Activated CD4-positive, alpha-beta T cell treated with anti-CD3 and anti-CD28 coated beads for 24 hours (primary cell): ENCODE results near the gene ITFG1.
"Not testable (repeated sequence)": the region's sequence is repeated elsewhere in the genome, so short reads cannot be mapped to it uniquely, and the experiment has no call there.

Experiments
- DNase-seq, 2 donors: peaks; one replicate each; pipeline ENCODE4 v3.0.0-alpha.2; 2020; ENCODE audit warnings: low read depth in 2 of 2

ITFG1 gene

DNA sequence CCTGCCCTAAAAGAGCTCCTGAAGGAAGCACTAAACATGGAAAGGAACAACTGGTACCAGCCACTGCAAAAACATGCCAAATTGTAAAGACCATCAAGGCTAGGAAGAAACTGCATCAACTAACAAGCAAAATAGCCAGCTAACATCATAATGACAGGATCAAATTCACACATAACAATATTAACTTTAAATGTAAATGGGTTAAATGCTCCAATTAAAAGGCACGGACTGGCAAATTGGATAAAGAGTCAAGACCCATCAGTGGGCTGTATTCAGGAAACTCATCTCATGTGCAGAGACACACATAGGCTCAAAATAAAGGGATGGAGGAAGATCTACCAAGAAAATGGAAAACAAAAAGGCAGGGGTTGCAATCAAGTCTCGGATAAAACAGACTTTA is 136.6 kb downstream of the ITFG1 start:
- not testable (repeated sequence) for DNase-seq

DNA sequence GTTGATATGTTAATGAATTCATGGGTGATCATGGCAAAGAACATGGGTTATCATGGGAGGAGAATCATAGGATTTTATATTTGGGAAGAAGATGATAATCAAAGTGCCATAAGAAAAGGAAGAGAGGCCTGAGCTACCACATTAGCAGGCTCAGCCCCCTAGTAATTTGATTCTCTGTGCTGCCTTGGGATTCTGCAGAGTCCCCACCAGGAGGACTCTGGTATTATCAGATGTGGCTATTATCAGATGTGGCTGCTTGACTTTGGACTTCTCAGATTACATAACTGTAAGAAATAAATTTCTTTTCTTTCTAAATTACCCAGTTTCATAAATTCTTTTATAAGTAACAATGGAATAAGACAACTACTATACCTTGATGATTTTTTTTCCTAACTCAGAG is 137.6 kb downstream of the ITFG1 start:
- DNase-seq, result no peak

DNA sequence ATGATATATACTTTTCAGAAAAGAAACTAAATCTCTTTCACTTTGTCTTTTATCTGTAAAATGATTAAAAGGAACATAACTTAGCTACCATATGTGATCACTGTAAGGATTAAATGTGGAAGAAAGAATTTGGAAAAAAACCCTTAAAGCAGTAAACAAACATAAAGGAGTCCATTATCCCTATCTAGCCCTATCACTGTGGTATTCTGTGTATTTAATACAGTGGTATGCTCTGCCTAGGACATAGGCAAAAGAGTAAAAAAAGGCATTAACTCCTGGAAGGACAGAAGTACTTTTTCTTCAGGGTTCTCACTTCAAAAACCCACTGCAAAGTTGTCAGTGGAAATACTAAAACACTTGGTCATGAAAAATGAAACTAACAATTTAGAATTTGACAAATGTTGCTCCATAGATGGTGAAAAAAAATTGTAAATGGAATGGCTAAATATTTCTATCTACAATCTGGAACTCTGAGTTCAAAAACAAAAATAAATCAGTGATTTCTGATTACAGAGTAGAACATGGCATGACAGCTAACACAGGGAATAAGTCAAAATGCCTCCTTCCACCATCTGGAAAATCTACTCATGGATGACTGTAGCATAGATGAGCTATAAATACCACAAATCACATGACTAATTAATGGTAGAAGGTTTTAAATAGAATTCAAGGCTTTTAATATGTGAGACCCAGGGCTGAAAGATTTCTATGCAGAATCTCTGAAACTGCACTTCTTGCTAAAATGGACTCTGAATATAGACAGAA is 140.1 kb downstream of the ITFG1 start:
- no peak for DNase-seq

DNA sequence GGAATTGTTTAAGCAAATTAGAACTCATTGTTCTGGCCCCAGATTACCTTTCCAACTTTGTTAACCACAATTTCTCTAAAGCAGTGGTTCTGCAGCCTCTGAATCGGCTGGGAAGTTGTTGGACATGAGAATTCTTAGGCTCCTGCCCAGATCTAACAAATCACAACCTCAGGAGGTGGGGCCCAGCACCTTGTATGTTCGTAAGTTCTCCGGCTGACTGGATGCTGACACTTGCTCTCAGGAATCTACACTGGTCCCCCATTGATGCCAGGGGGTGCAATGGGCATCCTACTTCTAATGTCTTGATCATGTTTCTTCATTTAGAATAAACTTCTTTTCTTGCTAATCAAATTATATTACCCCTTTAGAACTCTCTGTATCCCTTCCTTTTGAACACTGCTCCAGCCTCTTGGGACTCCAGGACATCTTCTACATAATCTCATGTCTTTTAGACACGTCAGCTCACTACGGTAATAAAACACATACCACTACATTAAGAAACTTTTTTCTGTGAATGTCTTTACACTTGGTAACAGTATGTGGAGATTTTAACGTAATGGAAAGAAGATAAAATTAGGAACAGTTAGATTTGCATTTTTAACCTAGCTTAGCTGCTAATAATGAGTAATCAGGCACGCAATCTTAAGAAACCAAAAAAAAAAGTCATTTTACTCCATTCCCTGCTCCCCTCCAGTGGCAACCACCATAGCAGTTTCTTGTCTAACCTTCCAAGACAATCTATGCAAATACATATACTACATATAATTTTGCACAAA is 143.2 kb downstream of the ITFG1 start:
- no peak for DNase-seq

DNA sequence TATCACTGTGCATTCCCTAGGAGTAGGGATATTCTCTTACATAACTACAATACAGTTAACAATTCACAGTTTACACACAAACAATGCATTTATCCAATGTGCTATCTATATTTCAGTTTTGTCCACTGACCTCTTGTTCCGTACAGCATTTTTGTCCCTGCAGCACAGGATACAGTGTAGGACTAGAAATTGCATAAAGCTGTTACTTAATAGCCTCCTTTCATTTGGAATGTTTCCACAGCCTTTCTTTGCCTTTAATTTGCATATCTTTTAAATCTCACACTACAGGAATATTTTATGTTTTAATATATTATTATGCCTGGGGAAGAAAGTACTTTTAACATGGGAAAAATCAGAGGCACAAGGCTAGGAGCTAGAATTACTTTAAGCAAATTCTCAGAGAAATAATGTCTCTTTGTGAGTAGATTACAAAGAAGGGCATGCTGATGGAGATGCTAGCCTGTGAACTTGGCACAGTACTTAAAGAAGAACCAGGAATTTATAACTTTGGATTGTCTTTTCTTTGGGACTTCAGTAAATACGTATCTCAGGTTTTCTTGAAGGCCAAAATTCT is 144.3 kb downstream of the ITFG1 start:
- DNase-seq, result no peak

DNA sequence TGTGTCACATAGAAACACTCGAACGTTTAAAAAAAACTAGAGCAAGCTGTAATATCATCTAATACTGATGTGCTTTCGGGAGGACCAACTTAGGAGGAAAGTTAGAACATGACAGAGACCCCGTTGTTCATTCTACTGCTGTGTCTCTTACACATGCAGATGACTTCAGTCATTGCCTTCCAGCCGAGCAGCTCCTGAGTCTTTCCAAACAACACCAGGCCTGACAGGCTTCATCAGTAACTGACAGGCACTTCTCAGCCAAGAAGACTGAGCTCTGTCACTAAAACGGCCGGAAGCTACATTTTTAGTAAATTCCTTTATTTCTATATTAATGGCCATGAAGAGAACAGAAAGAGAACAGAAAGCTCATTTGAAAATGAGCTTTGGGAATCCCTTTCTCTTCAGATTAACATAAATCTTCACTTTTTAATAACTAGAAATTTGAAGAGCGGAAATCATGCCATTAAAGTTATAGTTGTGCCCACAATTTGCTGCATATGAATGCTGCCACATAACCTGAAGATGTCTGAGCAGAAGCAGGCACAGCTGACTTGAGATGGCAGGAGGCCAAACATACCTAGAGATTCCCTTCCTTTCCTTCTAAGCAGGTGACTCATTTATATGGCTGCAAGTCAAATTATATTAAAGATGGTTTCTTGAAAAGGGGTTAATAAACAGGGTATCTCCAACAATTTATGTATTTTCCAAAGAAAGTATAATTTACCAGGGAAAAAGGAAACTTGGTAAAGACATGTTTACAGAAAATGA is 148.9 kb downstream of the ITFG1 start:
- no peak for DNase-seq

DNA sequence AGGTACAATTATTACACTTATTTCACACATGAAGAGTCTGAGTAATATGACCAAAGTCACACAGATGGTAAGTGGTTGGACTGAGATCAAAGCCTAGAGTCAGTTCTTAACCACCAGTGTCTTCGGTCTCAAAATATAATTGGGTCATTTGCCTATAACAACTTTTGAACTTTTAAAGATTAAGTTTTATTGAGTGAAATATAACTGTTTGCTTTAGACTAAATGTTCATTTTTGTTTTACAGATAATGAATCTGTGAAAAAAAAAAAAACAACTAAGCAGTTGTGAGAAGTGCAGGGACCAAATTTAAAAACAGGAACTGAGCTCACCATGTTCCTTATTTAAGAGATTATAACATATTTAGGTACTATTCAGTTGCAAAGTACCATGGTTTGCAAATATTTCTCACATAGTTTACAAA is 150.1 kb downstream of the ITFG1 start:
- no peak for DNase-seq

DNA sequence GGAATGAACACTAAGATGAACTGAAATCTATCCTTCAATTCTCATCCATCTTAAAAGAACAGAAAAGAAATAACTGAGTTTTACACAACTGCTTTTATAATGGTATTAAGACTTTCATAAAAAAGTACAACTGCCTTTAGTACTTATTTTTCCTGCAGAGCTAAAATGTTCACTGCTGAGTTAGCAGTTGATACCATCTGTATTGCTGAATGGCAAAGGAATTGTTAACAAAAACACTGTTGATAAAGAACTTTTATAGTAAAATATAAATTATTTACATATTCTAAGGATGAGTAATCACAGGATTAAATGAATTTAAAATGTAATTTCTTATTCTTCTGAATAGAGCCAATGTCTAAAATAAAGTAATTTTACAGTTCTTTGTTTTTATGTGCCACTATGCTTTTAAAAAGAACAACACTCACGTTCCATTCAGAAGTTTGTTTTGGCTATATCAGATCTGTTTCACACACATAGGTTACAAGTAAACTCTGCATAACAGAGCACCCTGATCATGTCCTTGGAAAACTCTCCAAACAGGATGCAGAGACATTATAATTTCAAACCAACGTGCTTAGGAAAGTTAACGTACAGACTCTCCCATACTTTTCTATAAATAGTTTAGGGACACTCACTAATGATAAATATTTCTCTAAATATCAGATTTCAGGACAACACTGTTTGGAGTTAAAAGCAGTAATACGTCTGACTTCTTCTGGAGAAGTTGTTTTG is 151.1 kb downstream of the ITFG1 start:
- no peak for DNase-seq

DNA sequence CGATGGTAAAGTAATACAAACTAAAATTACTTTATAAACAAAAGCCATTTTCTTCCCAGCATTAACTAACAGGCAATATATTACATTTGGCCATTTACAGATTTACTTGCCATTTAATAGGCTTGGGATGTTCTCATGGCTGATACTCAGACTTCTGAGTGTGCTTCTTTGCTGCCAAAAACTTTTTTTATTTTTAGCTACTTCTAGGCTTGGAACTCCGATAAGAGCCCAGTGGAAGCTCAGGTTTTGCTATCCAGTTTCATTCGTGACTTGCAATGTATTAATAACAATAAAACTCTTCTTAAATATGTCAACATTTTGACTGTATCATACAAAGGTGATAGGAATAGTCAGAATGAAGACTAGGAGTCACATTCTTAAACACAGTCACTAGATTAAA is 152.3 kb downstream of the ITFG1 start:
- DNase-seq, result no peak

DNA sequence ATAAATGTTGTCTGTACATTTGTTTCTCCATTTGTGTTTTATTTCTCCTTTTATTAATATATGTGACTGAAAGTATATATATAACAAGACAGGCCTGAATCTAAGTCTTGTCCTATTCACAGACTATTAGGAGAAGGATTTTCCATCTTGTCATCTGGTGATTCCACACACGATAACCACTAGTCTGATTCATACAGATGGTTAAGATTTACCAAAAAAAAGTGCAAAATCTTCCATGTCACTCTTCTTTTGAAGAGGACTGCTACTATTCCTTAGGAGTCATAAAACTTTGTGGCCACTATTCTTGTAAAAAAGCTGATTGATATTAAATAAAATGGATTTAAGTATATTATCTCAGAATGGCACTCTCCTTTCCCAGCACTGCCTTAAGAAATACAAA is 156.3 kb downstream of the ITFG1 start:
- no peak for DNase-seq

DNA sequence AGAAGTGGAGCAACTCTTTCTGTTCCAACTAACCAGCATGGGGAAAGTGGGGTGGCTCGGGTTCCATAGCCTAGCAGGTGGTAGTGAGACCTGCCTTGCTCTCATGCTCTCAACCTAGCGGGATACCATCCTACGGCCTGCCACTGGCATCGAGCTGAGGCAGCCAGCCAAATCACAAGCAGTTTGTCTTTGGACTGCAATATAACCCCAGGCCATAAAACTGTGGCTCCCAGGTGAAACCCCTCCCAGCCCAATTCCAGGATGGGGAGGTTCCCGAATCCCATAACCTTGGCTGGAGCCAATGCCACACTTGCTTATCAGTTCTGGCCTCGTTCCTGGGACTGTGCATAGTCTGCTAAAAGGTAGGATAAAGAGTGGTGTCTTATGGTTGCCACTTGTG is 161.3 kb downstream of the ITFG1 start:
- no peak for DNase-seq

DNA sequence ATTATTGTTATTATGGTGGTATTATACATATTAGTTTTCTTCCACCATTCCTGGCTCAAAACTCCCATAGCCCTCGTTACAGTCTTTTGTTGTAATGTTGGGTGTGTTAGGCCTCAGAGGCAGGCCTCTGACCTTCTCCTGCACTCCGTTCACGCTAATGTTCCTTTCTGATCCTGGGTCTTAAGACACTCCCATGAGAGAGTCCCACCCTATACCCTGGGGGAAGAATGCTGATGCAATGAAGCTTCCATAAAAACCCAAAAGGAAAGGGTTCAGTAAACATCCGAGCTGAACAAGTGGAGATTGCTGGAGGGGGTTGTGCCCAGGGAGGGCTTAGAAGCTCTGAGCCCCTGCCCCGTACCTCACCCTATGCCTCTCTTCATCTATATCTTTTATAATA is 175.9 kb downstream of the ITFG1 start:
- no peak for DNase-seq

DNA sequence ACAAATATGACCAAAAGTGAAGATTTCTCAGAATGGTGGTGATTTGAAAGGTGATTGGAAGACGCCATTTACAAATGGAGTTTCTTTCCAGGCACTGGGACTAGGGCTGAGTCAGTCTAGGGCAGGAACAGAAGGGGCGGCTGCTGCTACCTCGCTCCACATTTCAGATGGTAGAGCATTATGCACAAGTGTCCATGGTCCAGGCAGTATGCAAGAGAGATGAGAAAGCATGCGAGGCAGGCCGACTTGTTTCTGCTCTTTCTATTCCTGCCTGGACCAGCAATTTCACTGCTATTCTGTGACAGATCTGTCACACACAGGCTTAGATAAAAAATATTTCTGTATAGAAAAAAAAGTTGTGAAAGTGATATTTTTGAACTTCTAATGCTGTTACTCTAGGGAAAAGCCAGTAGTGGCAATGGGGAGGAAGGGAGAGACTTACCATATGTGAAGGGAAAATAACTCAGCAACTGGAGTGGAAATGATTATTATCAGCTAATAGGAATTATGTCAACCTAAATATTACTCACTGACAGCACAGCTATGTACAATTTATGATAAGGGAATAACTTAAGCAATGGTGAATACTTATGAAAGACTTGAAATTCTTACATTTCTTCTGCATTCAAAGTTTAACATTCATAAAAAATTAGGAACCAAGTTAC is 182.4 kb downstream of the ITFG1 start:
- DNase-seq, result no peak

DNA sequence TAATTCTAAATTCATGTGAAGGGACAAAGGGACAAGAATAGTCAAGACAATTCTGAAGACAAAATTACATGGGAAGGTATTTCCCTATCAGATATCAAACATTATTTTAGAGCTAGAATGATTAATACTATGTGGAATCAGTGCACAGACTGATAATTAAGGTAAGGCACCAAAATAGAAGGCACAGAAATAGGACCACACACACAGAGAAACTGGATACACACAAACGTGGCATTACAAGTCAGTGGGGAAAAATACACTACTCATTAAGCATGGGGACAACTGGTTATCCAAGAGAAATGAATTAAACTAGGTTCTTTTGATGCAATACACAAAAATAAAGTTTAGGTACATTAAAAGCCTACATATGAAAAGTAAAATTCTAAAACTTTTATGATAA is 184.3 kb downstream of the ITFG1 start:
- DNase-seq, result no peak

DNA sequence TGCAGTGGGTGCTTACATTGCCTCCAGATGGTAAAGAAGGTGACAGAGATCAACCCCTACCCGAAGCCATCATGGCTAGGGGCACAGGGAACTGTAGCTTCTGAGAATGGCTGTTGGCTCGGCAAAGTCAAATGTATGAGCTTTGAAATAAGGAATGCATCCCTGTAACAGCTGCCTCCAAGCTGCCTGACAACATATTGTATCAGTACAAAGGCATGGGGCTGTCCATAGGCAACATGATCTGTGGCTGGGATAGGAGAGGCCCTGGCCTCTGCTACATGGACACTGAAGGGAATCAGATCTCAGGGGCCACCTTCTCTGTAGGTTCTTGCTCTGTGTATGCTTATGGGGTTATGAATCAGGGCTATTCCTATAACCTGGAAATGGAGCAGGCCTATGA is 197.9 kb downstream of the ITFG1 start:
- no peak for DNase-seq

DNA sequence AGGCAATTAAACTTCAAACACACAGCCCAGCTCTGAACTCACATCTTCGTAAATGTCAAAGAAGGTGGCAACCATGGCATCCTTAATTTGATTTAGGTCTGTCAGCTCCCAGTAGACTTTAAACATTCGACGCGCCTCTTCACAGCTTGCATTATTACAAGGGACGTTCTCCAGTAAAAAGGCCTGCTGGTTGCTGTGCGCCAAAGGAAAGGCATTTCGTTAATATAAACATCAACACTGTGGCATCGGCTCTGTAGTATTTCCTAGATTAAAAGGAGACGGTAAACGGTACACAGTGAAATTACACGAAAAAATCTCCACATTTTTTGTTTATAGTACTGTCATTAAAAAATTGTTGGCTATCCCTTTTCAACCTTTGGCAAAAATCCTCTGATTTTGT is 200.4 kb downstream of the ITFG1 start:
- no peak for DNase-seq

DNA sequence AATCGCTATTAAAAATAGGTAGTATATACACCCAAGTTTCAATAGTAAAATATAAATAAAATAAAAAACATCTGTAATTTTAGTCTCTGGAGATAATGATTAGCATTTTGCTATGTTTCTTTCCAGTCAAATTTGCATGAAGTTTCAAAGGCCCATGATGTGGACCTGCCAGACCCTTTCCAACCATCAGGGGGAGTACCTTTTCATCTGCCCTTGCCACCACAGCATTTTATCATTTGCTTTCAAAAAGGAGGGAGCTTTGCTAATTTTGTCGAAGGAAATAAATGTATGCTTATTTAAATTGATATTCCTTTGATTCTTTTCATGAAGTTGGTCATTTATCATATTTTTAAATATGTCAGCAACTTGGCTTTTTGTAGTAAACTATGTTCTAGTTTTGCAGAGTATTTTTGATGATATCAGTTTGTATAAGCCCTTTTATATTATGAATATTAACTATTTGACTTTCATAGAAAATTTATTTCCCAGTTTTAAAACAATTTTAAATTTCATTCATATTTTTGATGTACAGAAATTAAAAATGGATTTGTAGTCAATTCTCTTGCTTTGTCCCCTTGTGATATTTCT is 201.9 kb downstream of the ITFG1 start:
- DNase-seq, result no peak

DNA sequence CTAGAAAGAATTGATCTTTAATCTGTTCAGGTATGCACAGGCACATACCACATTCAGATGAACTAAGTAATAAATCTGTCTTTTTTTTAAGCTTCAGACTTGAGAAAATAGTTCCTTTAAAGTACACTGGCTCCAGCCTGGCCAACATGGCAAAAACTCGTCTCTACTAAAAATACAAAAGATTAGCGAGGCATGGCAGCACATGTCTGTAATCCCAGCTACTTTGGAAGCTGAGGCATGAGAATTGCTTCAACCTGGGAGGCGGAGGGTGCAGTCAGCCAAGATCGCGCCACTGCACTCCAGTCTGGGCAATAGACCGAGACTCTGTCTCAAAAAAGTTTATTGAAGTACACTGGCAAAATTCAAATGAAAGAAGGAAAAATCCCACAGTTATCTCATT is 206.1 kb downstream of the ITFG1 start:
- no peak for DNase-seq

DNA sequence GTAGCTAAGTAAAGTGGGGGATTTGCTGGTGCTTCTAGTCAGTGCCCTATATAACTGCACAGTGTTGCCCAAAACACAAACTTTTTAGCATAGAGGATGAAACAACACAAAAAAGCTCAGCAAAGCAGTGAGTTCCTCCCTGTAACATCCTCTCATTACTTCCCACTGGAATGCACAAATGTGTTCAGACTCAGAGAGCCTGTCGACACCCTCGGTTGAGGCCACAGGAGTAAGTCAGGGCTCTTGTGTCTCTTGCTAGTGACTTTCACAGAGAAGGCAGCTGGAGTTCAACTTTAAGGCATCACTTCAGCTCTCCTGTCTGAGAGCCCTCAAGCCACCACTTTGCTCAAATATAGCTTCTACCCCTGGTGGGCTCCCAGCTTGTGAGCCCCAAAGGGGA is 209.9 kb downstream of the ITFG1 start:
- no peak for DNase-seq

DNA sequence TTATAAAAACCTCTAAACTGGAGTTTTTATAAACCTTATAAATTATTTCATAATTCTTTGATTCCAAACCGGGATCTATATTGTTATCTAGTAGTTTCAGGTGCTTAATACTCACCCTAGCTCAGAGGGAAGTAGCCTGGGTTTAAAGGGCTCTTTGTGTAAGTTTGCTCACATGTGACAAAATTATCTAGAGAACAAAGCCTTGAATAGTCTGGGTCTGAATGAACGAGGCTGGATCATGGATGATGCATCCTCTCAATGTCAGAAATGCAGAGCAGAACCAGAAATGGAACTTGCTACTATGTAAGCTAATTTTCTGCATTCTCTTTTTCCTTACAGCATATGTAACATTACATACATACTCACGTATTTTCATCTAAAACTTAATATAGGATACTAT is 213.2 kb downstream of the ITFG1 start:
- DNase-seq, result no peak

DNA sequence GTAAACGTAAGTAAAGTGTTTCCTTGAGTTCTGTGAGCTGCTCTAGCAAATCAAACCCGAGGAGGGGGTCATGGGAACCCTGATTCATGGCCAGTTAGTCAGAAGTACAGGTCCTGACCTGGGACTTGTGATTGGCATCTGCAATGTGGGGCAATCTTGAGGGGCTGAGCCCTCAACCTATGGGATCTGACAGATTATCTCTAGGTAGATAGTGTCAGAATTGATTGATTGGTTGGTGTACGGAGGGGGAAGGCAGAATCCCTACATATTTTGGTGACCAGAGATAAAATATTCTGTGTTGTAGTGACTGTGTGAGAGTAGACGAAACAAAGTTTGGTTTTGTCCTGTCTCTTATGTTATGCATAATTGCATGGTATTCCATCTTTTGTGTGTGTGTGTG is 216.7 kb downstream of the ITFG1 start:
- DNase-seq, result no peak
